AG04450 (cell line): ENCODE results near the gene TREH. TPM values are rescaled to one million over a fixed set of nuclear protein-coding genes. Genes with fewer than 3 reads are reported as not detected.

Experiments used
- CTCF ChIA-PET: fragments of 300-600, 350-600 bp; formaldehyde crosslinking; extraction: SDS; loops from one replicate; lab custom pipeline; 2022; ENCODE audit warnings: antibody characterized with exemption, inconsistent platforms; lab: Charles Lee
- POLR2A ChIA-PET: fragments of 350-600 bp; formaldehyde crosslinking; extraction: SDS; loops from one replicate; lab custom pipeline; 2021; ENCODE audit warnings: antibody characterized with exemption, inconsistent platforms; lab: Yijun Ruan, JAX
- DNase-seq: peaks from one replicate; pipeline ENCODE4 v3.0.0-alpha.2; 2011; ENCODE audit warnings: low read depth, low spot score
- H3K27ac ChIP-seq: one replicate; pipeline ENCODE4 v1.5.1; 2012; ENCODE audit warnings: low read depth, low read length, control low read depth
- H3K27me3 ChIP-seq: one replicate; pipeline ENCODE4 v1.6.0; 2012; ENCODE audit warnings: low read length; ENCODE audit not compliant: control insufficient read depth, insufficient read depth
- H3K4me3 ChIP-seq: 2 replicates; pipeline ENCODE4 v1.5.1; 2011; ENCODE audit warnings: mild to moderate bottlenecking, low read depth, low read length, control low read depth
- H3K9me3 ChIP-seq: 2 replicates; pipeline ENCODE4 v1.5.1; 2012; ENCODE audit warnings: low read length; ENCODE audit not compliant: control insufficient read depth, insufficient read depth
- CTCF ChIP-seq: IDR thresholded peaks from 2 replicates; pipeline ENCODE4 v1.5.1; 2011; ENCODE audit warnings: low read depth, low read length, control low read depth, inconsistent platforms
- polyA plus RNA-seq: library from polyadenylated mRNA; depleted of rRNA; stranded (reverse); fragments of >200 nt; gene quantifications from 2 replicates; pipeline ENCODE4 v1.2.3, GENCODE V29; 2011

Gene TREH
- polyA plus RNA-seq, 1 experiment, result not detected

- peaks cover 7% of the 10 kb centered on the region; the same call in 1 of the 2 replicates for H3K9me3 ChIP-seq
- no peaks in the 10 kb centered on the region for H3K27me3 ChIP-seq
- no peak for DNase-seq
- POLR2A ChIA-PET, result interaction anchor here (0.6 to 0.7 kb wide), 2 partner anchors 213 to 228 kb away, joined by 3 to 4 read pairs; no protein-coding TSS in a partner anchor
- no peak overlapping the region for H3K27ac ChIP-seq
- no peak overlapping the region for H3K4me3 ChIP-seq
- TF ChIP-seq CTCF, result no peak
- CTCF ChIA-PET, result interaction anchor here (1.4 kb wide), 1 partner anchor 9 kb away, joined by 10 read pairs; no protein-coding TSS in a partner anchor
Measured at GRCh38 chr11:118699506-118700220, 20.2 kb upstream of the TREH start.

GRCh38 chr11:118697346-118697745 lies 17.9 kb upstream of the TREH start:
- TF ChIP-seq CTCF, result no peak
- H3K27me3 ChIP-seq, result no peaks in the 10 kb centered on the region
- ChIA-PET CTCF (interaction anchor here (0.6 kb wide), 1 partner anchor 94 kb away, joined by 6 read pairs; no protein-coding TSS in a partner anchor), POLR2A (no interaction called here)
- no peak overlapping the region for H3K27ac ChIP-seq
- H3K4me3 ChIP-seq, result no peak overlapping the region
- no peak for DNase-seq
- H3K9me3 ChIP-seq, result peaks cover 10% of the 10 kb centered on the region; the same call in 1 of the 2 replicates

GRCh38 chr11:118696673-118697226 lies 17.3 kb upstream of the TREH start:
- no peak overlapping the region for H3K27ac ChIP-seq
- ChIA-PET CTCF (interaction anchor here (0.6 to 1.6 kb wide), 2 partner anchors 95 to 234 kb away, joined by 6 read pairs; no protein-coding TSS in a partner anchor), POLR2A (no interaction called here)
- H3K4me3 ChIP-seq, result no peak overlapping the region
- DNase-seq, result no peak
- H3K9me3 ChIP-seq, result peaks cover 10% of the 10 kb centered on the region; the same call in 1 of the 2 replicates
- TF ChIP-seq CTCF, result no peak
- H3K27me3 ChIP-seq, result no peaks in the 10 kb centered on the region

- TF ChIP-seq CTCF, result no peak
- ChIA-PET POLR2A (interaction anchor here (0.6 kb wide), 1 partner anchor 60 kb away, joined by 3 read pairs; no protein-coding TSS in a partner anchor), CTCF (no interaction called here)
- Histone ChIP-seq H3K27ac (no peak overlapping the region), H3K9me3 (peaks cover 3% of the 10 kb centered on the region; the same call in 1 of the 2 replicates), H3K27me3 (no peaks in the 10 kb centered on the region), H3K4me3 (no peak overlapping the region)
- DNase-seq, result no peak
Measured at GRCh38 chr11:118694771-118695170, 15.3 kb upstream of the TREH start.
